GM12878 (cell line): ENCODE data around the gene TCHP. TPM values are rescaled to one million over a fixed set of nuclear protein-coding genes. Genes with fewer than 3 reads are reported as not detected.
A peak's percentile ranks its signal among the peaks of the same experiment; 100 is the strongest.

Experiments used
- BCL11A ChIP-seq: IDR thresholded peaks from 2 replicates; pipeline ENCODE4 v1.6.1; 2011; ENCODE audit warnings: low read depth, low read length
- CEBPB ChIP-seq, 2 experiments: fragments of 150-350 bp in 1 of 2; IDR thresholded peaks; 2 replicates each; pipeline ENCODE4 v1.6.1; 2012 to 2014; ENCODE audit warnings: low read depth in 2 of 2, low read length in 2 of 2, borderline replicate concordance in 1 of 2, inconsistent platforms in 1 of 2
- CREB1 ChIP-seq: IDR thresholded peaks from 2 replicates; pipeline ENCODE4 v1.6.1; 2012; ENCODE audit warnings: low read depth, mild to moderate bottlenecking, inconsistent platforms
- CTCF ChIP-seq, 3 experiments: IDR thresholded peaks in 2 of 3; conservative IDR thresholded peaks in 1 of 3; 2 replicates each; pipeline ENCODE4 v1.5.1; 2011; ENCODE audit warnings: low read depth in 3 of 3, low read length in 3 of 3, mild to moderate bottlenecking in 3 of 3, control low read depth in 2 of 3, moderate library complexity in 2 of 3, inconsistent platforms in 1 of 3, mixed read lengths in 1 of 3; ENCODE audit not compliant: control insufficient read depth in 2 of 3, insufficient read depth in 1 of 3; ENCODE audit errors: extremely low read depth in 1 of 3
- DPF2 ChIP-seq: fragments of 450-650 bp; IDR thresholded peaks from 2 replicates; pipeline ENCODE4 v1.6.1; 2017; ENCODE audit warnings: mild to moderate bottlenecking
- EGR1 ChIP-seq, 2 experiments: IDR thresholded peaks; 1 replicate in 1 of 2; 2 replicates in 1 of 2; pipeline ENCODE4 v1.6.1; 2011 to 2012; ENCODE audit warnings: low read depth in 2 of 2, low read length in 2 of 2, borderline replicate concordance in 1 of 2, mild to moderate bottlenecking in 1 of 2, moderate library complexity in 1 of 2
- EZH2 ChIP-seq: IDR thresholded peaks from 2 replicates; pipeline ENCODE4 v1.6.1; 2012; ENCODE audit warnings: low read depth, mild to moderate bottlenecking, control low read depth, inconsistent platforms, low read length, borderline replicate concordance; ENCODE audit not compliant: control insufficient read depth
- GATAD2B ChIP-seq: fragments of 450-650 bp; conservative IDR thresholded peaks from 2 replicates; pipeline ENCODE4 v1.6.1; 2017; ENCODE audit warnings: low read depth, mild to moderate bottlenecking, moderate library complexity
- IRF5 ChIP-seq: fragments of 450-650 bp; IDR thresholded peaks from 2 replicates; pipeline ENCODE4 v1.6.1; 2017; ENCODE audit warnings: borderline replicate concordance
- MEF2B ChIP-seq: fragments of 450-650 bp; IDR thresholded peaks from 2 replicates; pipeline ENCODE4 v1.6.1; 2018; ENCODE audit warnings: mild to moderate bottlenecking, moderate library complexity; ENCODE audit not compliant: partially characterized antibody, poor library complexity, severe bottlenecking
- NFYB ChIP-seq: IDR thresholded peaks from 2 replicates; pipeline ENCODE4 v1.6.1; 2011; ENCODE audit warnings: low read depth, mild to moderate bottlenecking, low read length, improper control_type of control experiment, moderate library complexity; ENCODE audit not compliant: insufficient read depth
- SKIL ChIP-seq: fragments of 450-650 bp; IDR thresholded peaks from 2 replicates; pipeline ENCODE4 v1.6.1; 2017; ENCODE audit warnings: mild to moderate bottlenecking, low read depth, inconsistent platforms; ENCODE audit not compliant: poor library complexity, severe bottlenecking
- SMAD1 ChIP-seq: fragments of 450-650 bp; IDR thresholded peaks from 2 replicates; pipeline ENCODE4 v1.6.1; 2018; ENCODE audit warnings: mild to moderate bottlenecking, low read depth; ENCODE audit not compliant: partially characterized antibody
- SMARCA5 ChIP-seq: fragments of 450-650 bp; IDR thresholded peaks from 2 replicates; pipeline ENCODE4 v1.6.1; 2017; ENCODE audit warnings: mild to moderate bottlenecking
- SPI1 ChIP-seq: IDR thresholded peaks from 2 replicates; pipeline ENCODE4 v1.6.1; 2011; ENCODE audit warnings: low read depth, mild to moderate bottlenecking, low read length, moderate library complexity, borderline replicate concordance; ENCODE audit not compliant: insufficient read depth
- ZNF622 ChIP-seq: fragments of 450-650 bp; IDR thresholded peaks from 2 replicates; pipeline ENCODE4 v1.6.1; 2017; ENCODE audit warnings: mild to moderate bottlenecking, inconsistent platforms
- polyA plus RNA-seq, 11 experiments: library from polyadenylated mRNA; depleted of rRNA in 4 of 11; unstranded in 6 of 11; stranded (reverse) in 5 of 11; fragments of >200 nt; fragmentation: Nextera tagmentation in 4 of 11; fragmentation: Illumina TruSeq in 1 of 11; extraction: Ambion mirVana in 4 of 11; extraction: Trizol in 1 of 11; gene quantifications; 1 replicate in 1 of 11; 2 replicates in 10 of 11; pipeline versions ENCODE4 v1.2.1 to v1.2.3, GENCODE V29; 2011 to 2016; ENCODE audit warnings: inconsistent platforms in 2 of 11, missing spikeins in 2 of 11, low read depth in 1 of 11
- total RNA-seq, 4 experiments: library from RNA; depleted of rRNA in 3 of 4; stranded (reverse); fragments of >200 nt in 3 of 4; fragmentation: Illumina TruSeq in 1 of 4; extraction: Trizol in 1 of 4; gene quantifications; 2 replicates each; pipeline versions ENCODE4 v1.2.1 to v1.2.3, GENCODE V29; 2013 to 2021

The TCHP gene
- total and polyA plus RNA-seq, 10 of the 15 experiments (the other 5 are each of a cell fraction or from before 2014, with no cell fraction given) = 4.8 to 18.6 (median 15.0) TPM

GRCh38 chr12:109888179-109889020, 11.7 kb upstream of the TCHP start (continued):
- no peak for TF ChIP-seq IRF5
- TF ChIP-seq NFYB = no peak
- no peak for TF ChIP-seq EZH2
- no peak for TF ChIP-seq SMAD1
- 0 out of 2 replicates have a peak, but pooled peaks have one; percentile 8 for TF ChIP-seq CREB1
- TF ChIP-seq CEBPB (IDR thresholded peaks at IDR 0.05; ENCODE audit: borderline replicate concordance in 1 of 2, low read depth in 2 of 2, low read length in 2 of 2) = no peak
- TF ChIP-seq MEF2B = peak; percentile 22
- TF ChIP-seq BCL11A = no peak
- TF ChIP-seq DPF2 = 0 out of 2 replicates have a peak, but pooled peaks have one; percentile 30
- no peak for TF ChIP-seq SKIL
- TF ChIP-seq ZNF622 = no peak
- TF ChIP-seq EGR1 (IDR thresholded peaks at IDR 0.05; ENCODE audit: borderline replicate concordance in 1 of 2, low read depth in 2 of 2, low read length in 2 of 2) = no peak
- no peak for TF ChIP-seq GATAD2B
- TF ChIP-seq SPI1 = peak; percentile 11; the same call in 1 of the 2 replicates
- TF ChIP-seq CTCF (IDR thresholded peaks at IDR 0.05 in 2 of 3, conservative IDR thresholded peaks at IDR 0.05 in 1 of 3; ENCODE audit: control insufficient read depth in 2 of 3, extremely low read depth in 1 of 3, insufficient read depth in 1 of 3, low read depth in 3 of 3, low read length in 3 of 3) = no peak
- TF ChIP-seq SMARCA5 = no peak; the same call in 1 of the 2 replicates
